A204.1 (cell line): Measurements from ENCODE around the gene LHFPL3.
"Not testable (repeated sequence)": the region's sequence is repeated elsewhere in the genome, so short reads cannot be mapped to it uniquely, and the experiment has no call there.

Experiments
- FAIRE-seq: peaks from 2 replicates; lab custom pipeline; 2012; peaks lifted over from hg19 to GRCh38; lab: Jason Lieb, UNC

LHFPL3 gene

GRCh38 chr7:104721027-104721426 is 392.6 kb downstream of the LHFPL3 start:
- not testable (repeated sequence) for FAIRE-seq

- FAIRE-seq: no peak
Observed at GRCh38 chr7:104723001-104723400, 394.6 kb downstream of the LHFPL3 start.

- FAIRE-seq: no peak
Observed at GRCh38 chr7:104758504-104758903, 430.1 kb downstream of the LHFPL3 start.

- no peak for FAIRE-seq
Observed at GRCh38 chr7:104761892-104762291, 433.5 kb downstream of the LHFPL3 start.

- no peak for FAIRE-seq
Observed at GRCh38 chr7:104767113-104767512, 438.7 kb downstream of the LHFPL3 start.

- FAIRE-seq: no peak
Observed at GRCh38 chr7:104767826-104768536, 439.6 kb downstream of the LHFPL3 start.

GRCh38 chr7:104772405-104773345 is 444.3 kb downstream of the LHFPL3 start:
- FAIRE-seq: no peak

- FAIRE-seq: no peak
Observed at GRCh38 chr7:104773796-104774195, 445.4 kb downstream of the LHFPL3 start.

GRCh38 chr7:104775531-104775930 is 447.1 kb downstream of the LHFPL3 start:
- no peak for FAIRE-seq

GRCh38 chr7:104777301-104777800 is 448.9 kb downstream of the LHFPL3 start:
- FAIRE-seq: no peak

GRCh38 chr7:104779888-104780287 is 451.5 kb downstream of the LHFPL3 start:
- no peak for FAIRE-seq

- no peak for FAIRE-seq
Observed at GRCh38 chr7:104784686-104785085, 456.3 kb downstream of the LHFPL3 start.

- no peak for FAIRE-seq
Observed at GRCh38 chr7:104789780-104790179, 461.4 kb downstream of the LHFPL3 start.

GRCh38 chr7:104790440-104790839 is 462.0 kb downstream of the LHFPL3 start:
- no peak for FAIRE-seq

GRCh38 chr7:104791080-104791479 is 462.7 kb downstream of the LHFPL3 start:
- FAIRE-seq: no peak

GRCh38 chr7:104793066-104793465 is 464.7 kb downstream of the LHFPL3 start:
- no peak for FAIRE-seq

- no peak for FAIRE-seq
Observed at GRCh38 chr7:104794154-104794553, 465.8 kb downstream of the LHFPL3 start.

GRCh38 chr7:104794589-104794988 is 466.2 kb downstream of the LHFPL3 start:
- no peak for FAIRE-seq

GRCh38 chr7:104795086-104795485 is 466.7 kb downstream of the LHFPL3 start:
- no peak for FAIRE-seq

- FAIRE-seq: no peak
Observed at GRCh38 chr7:104795616-104796398, 467.4 kb downstream of the LHFPL3 start.

GRCh38 chr7:104800307-104800706 is 471.9 kb downstream of the LHFPL3 start:
- FAIRE-seq: no peak

GRCh38 chr7:104801022-104801421 is 472.6 kb downstream of the LHFPL3 start:
- FAIRE-seq: no peak
